PFSK-1 (cell line): Measurements from ENCODE around the gene TM4SF1. TPM values are rescaled to one million over a fixed set of nuclear protein-coding genes. Genes with fewer than 3 reads are reported as not detected.

Experiments used
- FOXP2 ChIP-seq: optimal IDR thresholded peaks from 2 replicates; pipeline ENCODE3; 2011; ENCODE audit warnings: borderline replicate concordance, control low read depth, inconsistent platforms; ENCODE audit not compliant: insufficient read depth; ENCODE audit errors: extremely low read length, extremely low read depth
- POLR2AphosphoS5 ChIP-seq: IDR thresholded peaks from 2 replicates; pipeline ENCODE4 v1.6.1; 2012; ENCODE audit warnings: low read depth, mild to moderate bottlenecking, control low read depth, low read length, moderate library complexity
- SIN3A ChIP-seq: IDR thresholded peaks from 2 replicates; pipeline ENCODE4 v1.6.1; 2012; ENCODE audit warnings: mild to moderate bottlenecking, low read length, moderate library complexity, borderline replicate concordance; ENCODE audit not compliant: insufficient read depth
- TAF1 ChIP-seq: IDR thresholded peaks from 2 replicates; pipeline ENCODE4 v1.6.1; 2012; ENCODE audit warnings: low read length, control low read depth, borderline replicate concordance; ENCODE audit not compliant: insufficient read depth
- polyA plus RNA-seq: library from polyadenylated mRNA; unstranded; fragments of >200 nt; gene quantifications from one replicate; pipeline ENCODE4 v1.2.1, GENCODE V29; 2012; ENCODE audit warnings: low read depth, missing spikeins; ENCODE audit not compliant: insufficient read length
- TF ChIP-seq, protein P1 (sequence below), 2 experiments: IDR thresholded peaks; 2 replicates each; pipeline versions ENCODE4 v1.6.1 to v1.8.0; 2011 to 2012; ENCODE audit warnings: low read depth in 2 of 2, low read length in 2 of 2, control low read depth in 1 of 2, inconsistent platforms in 1 of 2, mild to moderate bottlenecking in 1 of 2, moderate library complexity in 1 of 2; ENCODE audit not compliant: insufficient read depth in 1 of 2

Gene TM4SF1, protein sequence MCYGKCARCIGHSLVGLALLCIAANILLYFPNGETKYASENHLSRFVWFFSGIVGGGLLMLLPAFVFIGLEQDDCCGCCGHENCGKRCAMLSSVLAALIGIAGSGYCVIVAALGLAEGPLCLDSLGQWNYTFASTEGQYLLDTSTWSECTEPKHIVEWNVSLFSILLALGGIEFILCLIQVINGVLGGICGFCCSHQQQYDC
- polyA plus RNA-seq = 2.1 TPM

DNA sequence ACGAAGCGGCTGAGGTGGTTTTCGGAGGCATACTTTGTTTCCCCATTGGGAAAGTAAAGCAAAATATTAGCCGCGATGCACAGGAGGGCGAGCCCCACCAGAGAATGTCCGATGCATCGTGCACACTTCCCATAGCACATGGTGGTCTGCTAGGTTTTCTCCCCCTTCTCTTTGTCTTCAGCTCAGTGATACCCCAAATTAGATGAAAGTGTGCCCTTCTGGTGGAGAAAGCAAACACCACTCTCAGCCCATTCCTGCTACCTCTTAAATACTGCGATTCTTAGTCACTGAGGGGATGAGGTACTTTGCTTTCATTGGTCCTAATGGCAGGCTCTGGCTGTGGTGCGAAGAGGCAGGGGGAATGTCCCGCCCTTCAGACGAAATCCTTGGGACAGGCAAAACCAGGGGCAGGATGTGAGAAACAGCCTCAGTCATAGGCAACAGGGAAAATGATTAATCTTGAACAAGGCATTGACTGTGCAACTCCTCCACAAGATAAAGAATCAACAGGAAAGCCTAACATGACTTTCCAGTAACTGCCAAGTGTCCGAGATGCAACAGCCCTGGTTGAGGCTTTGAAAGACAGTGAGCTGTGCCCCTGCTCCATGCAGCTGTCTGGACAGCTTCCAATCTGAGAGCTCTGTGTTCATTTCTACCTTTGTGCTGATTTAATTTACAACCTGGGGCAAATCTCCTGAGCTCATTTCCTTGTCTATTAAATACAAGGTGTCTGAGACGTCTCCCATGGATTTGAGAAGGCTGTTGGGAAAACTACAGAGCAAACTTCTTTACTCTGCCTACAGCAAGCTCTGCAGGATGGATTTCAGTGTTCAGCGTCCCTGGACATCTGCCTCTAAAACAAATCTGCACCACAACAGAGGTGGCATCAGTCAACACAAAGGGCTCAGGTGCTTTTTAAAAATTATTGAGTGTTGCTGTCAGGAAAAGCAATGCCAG lies at the start of gene TM4SF1:
Gene TM4SF1 (minus strand): TSS at position 242 of the 957 bp plus-strand sequence. CDS start 102 bp downstream, at position 140.
- TF ChIP-seq, protein P1, sequence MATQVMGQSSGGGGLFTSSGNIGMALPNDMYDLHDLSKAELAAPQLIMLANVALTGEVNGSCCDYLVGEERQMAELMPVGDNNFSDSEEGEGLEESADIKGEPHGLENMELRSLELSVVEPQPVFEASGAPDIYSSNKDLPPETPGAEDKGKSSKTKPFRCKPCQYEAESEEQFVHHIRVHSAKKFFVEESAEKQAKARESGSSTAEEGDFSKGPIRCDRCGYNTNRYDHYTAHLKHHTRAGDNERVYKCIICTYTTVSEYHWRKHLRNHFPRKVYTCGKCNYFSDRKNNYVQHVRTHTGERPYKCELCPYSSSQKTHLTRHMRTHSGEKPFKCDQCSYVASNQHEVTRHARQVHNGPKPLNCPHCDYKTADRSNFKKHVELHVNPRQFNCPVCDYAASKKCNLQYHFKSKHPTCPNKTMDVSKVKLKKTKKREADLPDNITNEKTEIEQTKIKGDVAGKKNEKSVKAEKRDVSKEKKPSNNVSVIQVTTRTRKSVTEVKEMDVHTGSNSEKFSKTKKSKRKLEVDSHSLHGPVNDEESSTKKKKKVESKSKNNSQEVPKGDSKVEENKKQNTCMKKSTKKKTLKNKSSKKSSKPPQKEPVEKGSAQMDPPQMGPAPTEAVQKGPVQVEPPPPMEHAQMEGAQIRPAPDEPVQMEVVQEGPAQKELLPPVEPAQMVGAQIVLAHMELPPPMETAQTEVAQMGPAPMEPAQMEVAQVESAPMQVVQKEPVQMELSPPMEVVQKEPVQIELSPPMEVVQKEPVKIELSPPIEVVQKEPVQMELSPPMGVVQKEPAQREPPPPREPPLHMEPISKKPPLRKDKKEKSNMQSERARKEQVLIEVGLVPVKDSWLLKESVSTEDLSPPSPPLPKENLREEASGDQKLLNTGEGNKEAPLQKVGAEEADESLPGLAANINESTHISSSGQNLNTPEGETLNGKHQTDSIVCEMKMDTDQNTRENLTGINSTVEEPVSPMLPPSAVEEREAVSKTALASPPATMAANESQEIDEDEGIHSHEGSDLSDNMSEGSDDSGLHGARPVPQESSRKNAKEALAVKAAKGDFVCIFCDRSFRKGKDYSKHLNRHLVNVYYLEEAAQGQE (IDR thresholded peaks at IDR 0.05; ENCODE audit: insufficient read depth in 1 of 2, low read depth in 2 of 2, low read length in 2 of 2) = no peak
- TF ChIP-seq TAF1 = 0 out of 2 replicates have a peak, but pooled peaks have one; percentile 12
- TF ChIP-seq POLR2AphosphoS5 = peak; percentile 30; the same call in 1 of the 2 replicates
- TF ChIP-seq FOXP2 = peak; percentile 50
- TF ChIP-seq SIN3A = 0 out of 2 replicates have a peak, but pooled peaks have one; percentile 52

DNA sequence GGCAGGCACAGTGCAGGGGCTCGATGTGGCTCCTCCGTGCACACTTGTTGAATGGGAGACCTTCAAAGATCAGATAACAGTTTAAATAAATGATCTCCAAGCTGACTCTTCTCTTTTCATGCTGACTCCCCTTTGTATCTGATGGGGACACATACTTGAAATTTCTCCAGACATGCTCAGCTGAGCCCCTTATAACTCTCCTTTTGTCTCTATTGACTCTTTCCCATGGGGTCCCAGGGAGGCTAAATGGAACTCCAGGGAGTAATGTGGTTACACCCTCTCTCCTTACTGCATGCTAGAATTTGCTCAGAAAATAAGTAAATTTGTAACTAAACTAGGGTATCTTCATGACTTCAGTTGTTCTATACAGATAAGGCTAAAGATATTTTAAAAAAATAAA lies 48.9 kb upstream of the TM4SF1 start:
- no peak for TF ChIP-seq FOXP2
- no peak for TF ChIP-seq SIN3A
- TF ChIP-seq, protein P1 (IDR thresholded peaks at IDR 0.05; ENCODE audit: insufficient read depth in 1 of 2, low read depth in 2 of 2, low read length in 2 of 2) = no peak
- TF ChIP-seq TAF1 = no peak
- TF ChIP-seq POLR2AphosphoS5 = no peak

DNA sequence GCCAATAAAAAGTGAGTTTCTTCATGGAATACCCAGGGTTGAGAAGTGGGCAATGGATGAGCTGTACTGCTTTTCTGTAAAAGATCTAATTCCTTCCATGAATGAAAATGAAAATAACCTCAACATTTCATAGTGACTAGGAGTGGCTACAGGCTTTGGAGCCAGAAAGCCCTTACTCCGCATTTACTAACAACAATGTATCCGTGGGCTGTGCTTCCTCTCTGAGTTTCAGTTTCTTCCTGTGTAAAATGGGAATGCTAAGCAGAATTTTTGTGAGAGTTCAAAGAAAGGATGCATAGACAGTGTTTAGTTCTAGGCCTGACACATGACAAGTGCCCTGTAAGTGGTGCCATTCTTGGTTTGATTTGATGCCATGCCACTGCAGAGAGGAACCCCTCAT lies 47.5 kb upstream of the TM4SF1 start:
- TF ChIP-seq FOXP2 (no peak), TAF1 (no peak), POLR2AphosphoS5 (no peak), SIN3A (no peak)
- TF ChIP-seq, protein P1 (IDR thresholded peaks at IDR 0.05; ENCODE audit: insufficient read depth in 1 of 2, low read depth in 2 of 2, low read length in 2 of 2) = no peak

DNA sequence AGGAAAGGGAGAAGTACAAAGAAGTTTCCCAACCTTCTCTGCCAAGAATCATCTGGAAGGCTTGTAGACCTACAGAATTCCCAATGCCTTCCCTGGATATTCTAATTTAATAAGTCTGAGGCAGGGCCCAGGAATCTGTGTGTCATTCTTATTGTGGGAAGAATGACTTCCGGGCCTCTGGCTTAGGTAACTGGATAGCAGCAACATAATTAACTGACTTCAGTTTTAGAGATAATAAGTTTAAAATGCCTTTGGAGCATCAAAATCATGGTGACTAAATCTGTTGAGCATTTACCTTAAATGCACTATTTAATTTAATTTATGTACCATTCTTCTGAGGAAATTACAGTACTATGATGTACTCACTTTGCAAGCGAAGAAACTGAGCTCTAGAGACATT lies 44.3 kb upstream of the TM4SF1 start:
- TF ChIP-seq, protein P1 (IDR thresholded peaks at IDR 0.05; ENCODE audit: insufficient read depth in 1 of 2, low read depth in 2 of 2, low read length in 2 of 2) = no peak
- TF ChIP-seq FOXP2 (no peak), SIN3A (no peak), POLR2AphosphoS5 (no peak), TAF1 (no peak)
